Activated naive CD8-positive, alpha-beta T cell (primary cell): ENCODE results near the gene SDS.
"Not testable (repeated sequence)": the region's sequence is repeated elsewhere in the genome, so short reads cannot be mapped to it uniquely, and the experiment has no call there.

Source experiments
- H3K27ac Mint-ChIP-seq: one replicate; pipeline ENCODE4 v1.8.0; 2021; ENCODE audit warnings: mixed read lengths
- H3K27me3 Mint-ChIP-seq: one replicate; pipeline ENCODE4 v1.8.0; 2021; ENCODE audit warnings: mixed read lengths
- H3K36me3 Mint-ChIP-seq: one replicate; pipeline ENCODE4 v1.8.0; 2021; ENCODE audit warnings: mixed read lengths
- H3K4me1 Mint-ChIP-seq: one replicate; pipeline ENCODE4 v1.8.0; 2021; ENCODE audit warnings: low read depth, mixed read lengths
- H3K4me3 Mint-ChIP-seq: one replicate; pipeline ENCODE4 v1.8.0; 2021; ENCODE audit warnings: mild to moderate bottlenecking, mixed read lengths
- H3K9me3 Mint-ChIP-seq: one replicate; pipeline ENCODE4 v1.8.0; 2021; ENCODE audit warnings: low read depth, mixed read lengths

Gene SDS

GRCh38 chr12:113364698-113365097 is 39.0 kb downstream of the SDS start:
- peaks cover 12% of the 10 kb centered on the region for H3K4me1 Mint-ChIP-seq
- no peaks in the 10 kb centered on the region for H3K27me3 Mint-ChIP-seq
- H3K9me3 Mint-ChIP-seq: no peaks in the 10 kb centered on the region
- no peak overlapping the region for H3K27ac Mint-ChIP-seq
- peaks cover 6% of the 10 kb centered on the region for H3K36me3 Mint-ChIP-seq
- H3K4me3 Mint-ChIP-seq: no peak overlapping the region

GRCh38 chr12:113361574-113362370 is 41.9 kb downstream of the SDS start:
- H3K4me3 Mint-ChIP-seq: no peak overlapping the region
- H3K27me3 Mint-ChIP-seq: no peaks in the 10 kb centered on the region
- no peaks in the 10 kb centered on the region for H3K9me3 Mint-ChIP-seq
- peaks cover 20% of the 10 kb centered on the region for H3K4me1 Mint-ChIP-seq
- H3K36me3 Mint-ChIP-seq: peaks cover 4% of the 10 kb centered on the region
- H3K27ac Mint-ChIP-seq: peak overlapping the region; percentile 68

GRCh38 chr12:113359939-113360748 is 43.5 kb downstream of the SDS start:
- Mint-ChIP-seq H3K9me3 (no peaks in the 10 kb centered on the region), H3K4me1 (peaks cover 20% of the 10 kb centered on the region)

GRCh38 chr12:113359133-113359938 is 44.4 kb downstream of the SDS start:
- H3K4me1 Mint-ChIP-seq: peaks cover 20% of the 10 kb centered on the region

More at GRCh38 chr12:113359939-113360748, 43.5 kb downstream of the SDS start:
- no peaks in the 10 kb centered on the region for H3K27me3 Mint-ChIP-seq
- peaks cover 4% of the 10 kb centered on the region for H3K36me3 Mint-ChIP-seq
- peak overlapping the region; percentile 93 for H3K4me3 Mint-ChIP-seq
- H3K27ac Mint-ChIP-seq: peak overlapping the region; percentile 54

GRCh38 chr12:113358381-113359132 is 45.1 kb downstream of the SDS start, which contains the start of gene PLBD2:
PLBD2 (plus strand) TSS chr12:113358587; CDS start chr12:113358601, 14 bp downstream.
- Mint-ChIP-seq H3K4me1 (peaks cover 17% of the 10 kb centered on the region), H3K36me3 (no peaks in the 10 kb centered on the region), H3K27ac (peak within 1 kb of the TSS; percentile 85), H3K4me3 (peak within 1 kb of the TSS; percentile 93), H3K27me3 (no peaks in the 10 kb centered on the region), H3K9me3 (no peaks in the 10 kb centered on the region)

More at GRCh38 chr12:113359133-113359938, 44.4 kb downstream of the SDS start:
- Mint-ChIP-seq H3K9me3 (no peaks in the 10 kb centered on the region), H3K27me3 (no peaks in the 10 kb centered on the region), H3K27ac (peak overlapping the region; percentile 85), H3K4me3 (peak overlapping the region; percentile 93), H3K36me3 (peaks cover 2% of the 10 kb centered on the region)

GRCh38 chr12:113354192-113354591 is 49.5 kb downstream of the SDS start:
- not testable (repeated sequence) for H3K4me1 Mint-ChIP-seq, H3K27ac Mint-ChIP-seq, H3K4me3 Mint-ChIP-seq, H3K36me3 Mint-ChIP-seq, H3K27me3 Mint-ChIP-seq, H3K9me3 Mint-ChIP-seq

- Mint-ChIP-seq H3K36me3 (no peaks in the 10 kb centered on the region), H3K4me1 (no peaks in the 10 kb centered on the region), H3K9me3 (no peaks in the 10 kb centered on the region), H3K27me3 (no peaks in the 10 kb centered on the region), H3K4me3 (no peak overlapping the region), H3K27ac (no peak overlapping the region)
Observed at GRCh38 chr12:113351089-113351488, 52.6 kb downstream of the SDS start.

- Mint-ChIP-seq H3K9me3 (no peaks in the 10 kb centered on the region), H3K4me3 (no peak overlapping the region), H3K36me3 (no peaks in the 10 kb centered on the region), H3K4me1 (no peaks in the 10 kb centered on the region), H3K27ac (no peak overlapping the region), H3K27me3 (no peaks in the 10 kb centered on the region)
Observed at GRCh38 chr12:113348849-113349536, 54.7 kb downstream of the SDS start.

- Mint-ChIP-seq H3K27ac (no peak overlapping the region), H3K9me3 (no peaks in the 10 kb centered on the region), H3K27me3 (no peaks in the 10 kb centered on the region), H3K4me1 (no peaks in the 10 kb centered on the region), H3K4me3 (no peak overlapping the region), H3K36me3 (no peaks in the 10 kb centered on the region)
Observed at GRCh38 chr12:113347892-113348291, 55.8 kb downstream of the SDS start.

- Mint-ChIP-seq H3K4me1 (no peaks in the 10 kb centered on the region), H3K4me3 (no peak overlapping the region), H3K36me3 (no peaks in the 10 kb centered on the region), H3K27ac (no peak overlapping the region), H3K27me3 (no peaks in the 10 kb centered on the region), H3K9me3 (no peaks in the 10 kb centered on the region)
Observed at GRCh38 chr12:113347107-113347506, 56.6 kb downstream of the SDS start.

- H3K9me3 Mint-ChIP-seq: no peaks in the 10 kb centered on the region
- H3K4me3 Mint-ChIP-seq: no peak overlapping the region
- H3K36me3 Mint-ChIP-seq: no peaks in the 10 kb centered on the region
- H3K27ac Mint-ChIP-seq: no peak overlapping the region
- H3K4me1 Mint-ChIP-seq: no peaks in the 10 kb centered on the region
- H3K27me3 Mint-ChIP-seq: no peaks in the 10 kb centered on the region
Observed at GRCh38 chr12:113346353-113346752, 57.3 kb downstream of the SDS start.

GRCh38 chr12:113345318-113345717 is 58.4 kb downstream of the SDS start:
- H3K4me3 Mint-ChIP-seq: no peak overlapping the region
- H3K9me3 Mint-ChIP-seq: no peaks in the 10 kb centered on the region
- no peaks in the 10 kb centered on the region for H3K36me3 Mint-ChIP-seq

More at GRCh38 chr12:113345318-113345717, 58.4 kb downstream of the SDS start:
- Mint-ChIP-seq H3K4me1 (no peaks in the 10 kb centered on the region), H3K27ac (no peak overlapping the region), H3K27me3 (no peaks in the 10 kb centered on the region)
